Activated CD8-positive, alpha-beta memory T cell treated with anti-CD3 and anti-CD28 coated beads for 24 hours (primary cell): ENCODE results near the gene ALOX12.

Experiments
- DNase-seq: peaks from one replicate; pipeline ENCODE4 v3.0.0-alpha.2; 2020

ALOX12 gene

GRCh38 chr17:7002288-7003047, 6.6 kb downstream of the ALOX12 start:
- DNase-seq, result no peak

DNA sequence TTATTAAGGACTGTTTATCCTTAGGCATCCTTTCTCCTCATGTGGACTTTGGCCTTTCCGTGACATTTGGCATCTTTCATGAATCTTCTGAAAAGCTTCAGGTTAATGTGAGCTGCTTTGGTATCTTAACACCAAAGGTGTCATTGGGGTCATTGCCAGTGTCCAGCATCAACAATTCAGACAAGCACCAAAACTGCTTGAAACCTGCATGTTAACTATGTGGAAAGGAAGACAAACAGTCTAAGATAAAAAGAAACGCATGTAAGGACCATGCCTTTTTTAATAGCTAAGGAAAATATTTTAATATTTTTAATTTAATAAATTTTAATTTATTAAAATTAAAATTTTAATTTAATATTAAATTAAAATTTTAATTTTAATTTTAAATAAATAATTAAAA, 7.9 kb downstream of the ALOX12 start:
- no peak for DNase-seq

GRCh38 chr17:7004398-7005253, 8.8 kb downstream of the ALOX12 start:
- DNase-seq, result peak; percentile 68

- no peak for DNase-seq
These were observed 9.9 kb downstream of the ALOX12 start for GRCh38 chr17:7005716-7006115.

- no peak for DNase-seq
These were observed 11.3 kb downstream of the ALOX12 start for GRCh38 chr17:7007143-7007542.

DNA sequence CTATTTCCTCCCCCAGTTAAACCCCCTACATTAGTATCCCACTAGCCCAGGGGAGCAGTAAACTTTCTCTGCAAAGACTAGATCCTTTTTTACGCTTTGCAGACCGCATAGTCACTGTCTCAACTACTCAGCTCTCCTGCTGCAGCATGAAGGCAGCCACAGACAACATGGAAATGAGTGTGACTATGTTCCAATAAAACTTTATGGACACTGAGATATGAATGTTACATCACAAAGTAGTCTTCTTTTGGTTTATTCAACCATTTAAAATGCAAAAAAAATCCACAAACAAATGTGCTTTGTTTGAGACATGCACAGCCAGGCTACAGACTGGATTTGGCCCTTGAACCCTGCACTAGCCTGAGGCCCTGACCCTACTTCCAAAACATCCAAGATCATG, 14.7 kb downstream of the ALOX12 start:
- no peak for DNase-seq

DNA sequence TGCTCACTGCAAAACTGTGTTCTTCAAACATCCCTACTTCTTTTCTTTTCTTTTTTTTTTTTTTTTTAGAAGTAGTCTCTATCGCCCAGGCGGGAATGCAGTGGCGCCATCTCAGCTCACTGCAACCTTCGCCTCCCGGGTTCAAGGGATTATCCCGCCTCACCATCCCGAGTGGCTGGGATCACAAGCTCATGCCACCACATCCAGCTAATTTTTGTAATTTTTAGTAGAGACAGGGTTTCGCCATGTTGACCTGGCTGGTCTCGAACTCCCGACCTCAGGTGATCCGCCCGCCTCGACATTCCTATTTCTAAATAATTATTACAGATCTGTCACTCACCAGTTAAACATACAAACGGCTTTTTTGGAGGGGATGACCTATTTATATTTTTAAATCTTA, 15.6 kb downstream of the ALOX12 start:
- no peak for DNase-seq

DNA sequence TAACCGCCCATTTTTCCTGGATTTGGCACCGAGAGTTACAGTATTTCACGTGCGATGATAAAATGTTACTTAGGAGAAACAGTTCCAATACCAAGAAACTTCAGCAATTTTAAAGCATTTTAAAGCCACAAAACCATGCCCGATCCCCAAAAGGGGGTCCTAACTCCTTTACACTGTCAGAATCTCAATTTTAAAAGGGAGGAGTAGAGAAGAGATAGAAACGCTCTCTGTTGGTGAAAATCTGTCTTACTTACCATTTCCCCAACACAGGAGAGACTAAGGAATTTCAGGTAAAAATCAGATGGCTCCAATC, 16.0 kb downstream of the ALOX12 start:
- DNase-seq, result no peak

- DNase-seq, result peak; percentile 98
These were observed 18.6 kb downstream of the ALOX12 start for GRCh38 chr17:7014261-7014994.

- DNase-seq, result peak; percentile 88
These were observed 19.4 kb downstream of the ALOX12 start for GRCh38 chr17:7014995-7015958.

GRCh38 chr17:7016418-7016817, 20.6 kb downstream of the ALOX12 start:
- DNase-seq, result no peak

- DNase-seq, result no peak
These were observed 21.3 kb downstream of the ALOX12 start for GRCh38 chr17:7016886-7017826.

DNA sequence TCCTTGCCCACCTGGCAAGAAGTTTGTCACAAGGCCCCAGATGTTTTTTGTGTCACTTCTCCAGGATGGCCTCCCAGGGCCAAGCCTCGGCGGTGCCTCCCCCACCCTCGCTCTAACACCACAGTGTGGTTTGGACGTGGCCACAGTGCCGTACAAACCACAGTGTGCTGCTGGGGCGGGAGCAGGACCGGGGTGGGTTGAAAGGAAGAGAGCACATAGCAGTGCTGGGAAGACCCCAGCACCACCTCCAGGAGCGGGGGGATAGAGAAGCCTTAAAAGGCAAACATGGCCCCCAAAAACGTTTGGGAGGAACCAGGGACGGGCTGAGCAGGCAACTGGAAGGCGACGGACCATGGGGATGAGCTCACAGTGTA, 22.0 kb downstream of the ALOX12 start:
- no peak for DNase-seq

DNA sequence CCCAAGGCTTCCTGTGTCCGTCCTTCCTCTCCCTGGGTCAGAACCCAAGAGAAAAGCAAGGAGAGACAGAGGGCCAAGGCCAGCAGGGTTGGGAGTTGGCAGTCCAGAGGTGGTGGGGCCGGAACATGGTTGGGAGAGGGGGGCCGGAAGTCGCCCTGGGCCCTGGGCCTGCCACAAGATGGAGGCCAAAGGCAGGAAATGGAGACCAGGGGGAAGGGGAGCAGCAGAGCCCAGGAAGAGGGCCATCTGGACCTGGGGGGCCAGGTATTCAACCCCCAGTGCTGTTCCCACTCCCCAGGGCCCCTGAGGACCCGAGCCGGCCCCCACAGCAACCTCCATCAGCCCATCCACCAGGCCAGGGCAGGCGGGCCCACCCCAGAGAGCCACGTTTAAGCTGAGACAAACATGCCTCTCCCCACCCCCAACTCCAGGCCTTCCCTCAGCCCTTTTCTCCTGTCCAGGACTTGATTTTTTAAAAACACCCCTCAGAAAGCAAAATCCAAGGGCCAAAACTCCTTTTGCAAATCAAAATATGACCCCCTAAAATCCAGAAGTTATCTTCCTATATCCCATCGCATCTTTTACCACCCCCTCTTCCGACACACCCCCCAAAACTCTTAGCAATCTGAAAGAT, 22.6 kb downstream of the ALOX12 start:
- DNase-seq, result no peak

- DNase-seq, result no peak
These were observed 23.5 kb downstream of the ALOX12 start for GRCh38 chr17:7019367-7019766.

DNA sequence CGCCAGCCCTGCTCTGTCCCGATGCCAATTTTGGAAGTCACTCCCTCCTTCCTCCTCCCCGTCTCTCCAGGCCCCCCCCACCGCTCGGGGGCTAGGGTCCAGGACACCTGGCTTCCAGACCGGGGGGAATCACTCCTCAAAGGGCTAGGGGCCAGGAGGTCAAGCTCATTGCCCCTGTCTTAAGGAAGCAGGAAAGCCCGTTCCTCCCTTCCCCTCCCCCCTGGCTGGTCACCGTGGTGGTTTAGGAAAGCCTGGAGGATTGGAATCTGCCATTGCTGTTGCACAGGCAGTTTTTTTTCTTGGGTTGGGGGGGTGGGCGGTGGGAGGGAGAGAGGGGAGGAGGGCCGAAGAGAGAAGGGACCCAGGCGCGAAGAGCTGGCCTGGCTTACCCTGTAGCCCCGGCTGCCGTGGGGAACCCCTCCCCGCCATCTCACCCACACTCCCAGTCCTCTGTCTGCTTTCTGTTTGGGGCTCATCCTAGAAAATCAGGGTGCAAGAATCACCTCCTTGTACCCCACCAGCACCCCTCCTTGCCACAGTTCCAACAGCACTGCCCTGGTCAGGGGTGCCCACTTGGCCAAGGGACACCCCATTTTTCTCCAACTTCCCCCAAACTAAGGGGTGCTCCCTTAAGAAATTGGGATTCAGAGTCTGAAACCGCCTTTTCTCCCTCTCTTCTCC, 24.1 kb downstream of the ALOX12 start:
- no peak for DNase-seq

GRCh38 chr17:7020894-7021664, 25.2 kb downstream of the ALOX12 start:
- DNase-seq, result no peak

DNA sequence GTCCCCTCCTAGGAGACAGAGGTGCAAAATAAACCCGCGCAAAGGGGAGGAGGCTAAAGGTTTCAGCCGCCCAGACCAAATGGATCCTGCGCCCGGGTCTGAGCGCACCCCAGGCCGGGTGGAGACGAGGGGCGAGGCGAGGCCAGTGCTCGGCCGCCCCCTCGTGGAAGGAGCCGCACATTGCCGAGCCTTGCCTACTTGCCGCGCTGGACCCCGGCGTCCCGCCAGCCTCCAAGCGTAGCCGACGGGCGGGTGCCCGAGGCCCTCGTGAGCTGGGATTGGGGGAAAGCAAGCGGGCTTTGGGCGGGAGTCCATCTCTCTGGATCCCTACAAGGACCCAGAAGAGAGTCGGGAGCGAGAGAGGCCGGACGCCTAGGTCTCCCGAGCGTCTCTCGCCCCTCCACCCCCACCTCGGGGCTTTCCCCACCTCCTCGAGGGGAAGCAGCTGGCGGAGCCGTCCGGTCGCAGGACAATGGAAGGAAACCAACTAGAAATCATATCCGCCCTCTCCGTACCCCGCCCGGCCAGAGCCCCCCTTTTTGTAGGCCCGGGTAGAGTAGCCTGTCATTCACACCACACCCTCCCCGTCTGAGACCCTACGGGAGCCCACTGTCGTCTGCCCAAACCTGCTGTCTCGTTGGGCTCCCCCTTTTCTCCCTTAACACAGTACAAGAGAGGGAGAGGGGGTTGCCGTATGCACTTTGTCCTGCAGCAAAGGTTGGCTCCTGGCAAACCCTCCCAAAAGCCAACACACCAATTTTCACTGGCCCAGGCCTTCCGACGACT, 26.3 kb downstream of the ALOX12 start:
- DNase-seq, result peak; percentile 94
